SK-N-SH treated with all-trans-retinoic acid at 6 μM for 48 hours (cell line): ENCODE measurements around the gene NIP7.

ENCODE experiments used
- ATAC-seq: fragments of 200-7000 bp; cut with Tn5 transposase; 3 replicates; pipeline ENCODE4 v1.9.1; 2020; ENCODE audit warnings: mild to moderate bottlenecking, moderate library complexity
- ARNTL ChIP-seq: fragments of 450-650 bp; formaldehyde crosslinking; IDR thresholded peaks from 2 replicates; pipeline ENCODE4 v1.5.0; 2020; ENCODE audit warnings: low read depth, mild to moderate bottlenecking, moderate library complexity, borderline replicate concordance
- BACH2 ChIP-seq: fragments of 250-450 bp; sonication (Bioruptor Pico); IDR thresholded peaks from 2 replicates; pipeline ENCODE4 v1.9.0; 2021; ENCODE audit warnings: mild to moderate bottlenecking, borderline replicate concordance
- CREB5 ChIP-seq: fragments of 250-450 bp; sonication (Bioruptor Pico); IDR thresholded peaks from 2 replicates; pipeline ENCODE4 v1.5.1; 2020; ENCODE audit warnings: low read depth, mild to moderate bottlenecking, moderate library complexity
- CSDC2 ChIP-seq: fragments of 250-450 bp; sonication (Bioruptor Pico); IDR thresholded peaks from 2 replicates; pipeline ENCODE4 v1.5.0; 2020; ENCODE audit warnings: mild to moderate bottlenecking, moderate library complexity
- ESRRG ChIP-seq: fragments of 250-450 bp; sonication (Bioruptor Pico); IDR thresholded peaks from 2 replicates; pipeline ENCODE4 v1.6.1; 2021; ENCODE audit warnings: mild to moderate bottlenecking
- GLIS3 ChIP-seq: fragments of 250-450 bp; sonication (Bioruptor Pico); IDR thresholded peaks from 2 replicates; pipeline ENCODE4 v1.5.0; 2020; ENCODE audit warnings: mild to moderate bottlenecking, moderate library complexity
- ISL1 ChIP-seq: fragments of 250-450 bp; sonication (Bioruptor Pico); IDR thresholded peaks from 2 replicates; pipeline ENCODE4 v2.1.2; 2022; ENCODE audit warnings: mild to moderate bottlenecking, moderate library complexity
- OSR1 ChIP-seq: fragments of 250-450 bp; sonication (Bioruptor Pico); IDR thresholded peaks from 2 replicates; pipeline ENCODE4 v1.8.0; 2022; ENCODE audit warnings: moderate library complexity, mild to moderate bottlenecking, inconsistent platforms
- PPARA ChIP-seq: fragments of 250-450 bp; sonication (Bioruptor Pico); IDR thresholded peaks from 2 replicates; pipeline ENCODE4 v1.5.0; 2020; ENCODE audit warnings: mild to moderate bottlenecking, borderline replicate concordance
- RARB ChIP-seq: fragments of 250-450 bp; sonication (Bioruptor Pico); IDR thresholded peaks from 2 replicates; pipeline ENCODE4 v1.8.0; 2021; ENCODE audit warnings: mild to moderate bottlenecking, moderate library complexity
- SNAI2 ChIP-seq: fragments of 250-450 bp; sonication (Bioruptor Pico); IDR thresholded peaks from 2 replicates; pipeline ENCODE4 v1.5.0; 2020; ENCODE audit warnings: mild to moderate bottlenecking, moderate library complexity
- TCF4 ChIP-seq: fragments of 250-450 bp; sonication (Bioruptor Pico); IDR thresholded peaks from 2 replicates; pipeline ENCODE4 v1.8.0; 2021; ENCODE audit warnings: mild to moderate bottlenecking, moderate library complexity, borderline replicate concordance
- TOX ChIP-seq: fragments of 250-450 bp; sonication (Bioruptor Pico); IDR thresholded peaks from 2 replicates; pipeline ENCODE4 v1.8.0; 2021; ENCODE audit warnings: mild to moderate bottlenecking, moderate library complexity, borderline replicate concordance
- ZC3H10 ChIP-seq: fragments of 250-450 bp; sonication (Bioruptor Pico); IDR thresholded peaks from 2 replicates; pipeline ENCODE4 v1.5.1; 2021; ENCODE audit warnings: mild to moderate bottlenecking, moderate library complexity
- ZFP3 ChIP-seq: fragments of 250-450 bp; sonication (Bioruptor Pico); IDR thresholded peaks from 2 replicates; pipeline ENCODE4 v1.5.0; 2020; ENCODE audit warnings: mild to moderate bottlenecking, moderate library complexity
- ZFP30 ChIP-seq: fragments of 450-650 bp; formaldehyde crosslinking; IDR thresholded peaks from 2 replicates; pipeline ENCODE4 v1.5.0; 2022; ENCODE audit warnings: mild to moderate bottlenecking, moderate library complexity
- ZNF565 ChIP-seq: fragments of 450-650 bp; formaldehyde crosslinking; conservative IDR thresholded peaks from 2 replicates; pipeline ENCODE4 v1.5.0; 2020; ENCODE audit warnings: low read depth, mild to moderate bottlenecking, moderate library complexity
- ZNF70 ChIP-seq: fragments of 450-650 bp; formaldehyde crosslinking; IDR thresholded peaks from 2 replicates; pipeline ENCODE4 v1.5.0; 2020; ENCODE audit warnings: mild to moderate bottlenecking, moderate library complexity
- ZNF8 ChIP-seq: fragments of 450-650 bp; formaldehyde crosslinking; IDR thresholded peaks from 2 replicates; pipeline ENCODE4 v1.5.0; 2020; ENCODE audit warnings: mild to moderate bottlenecking, moderate library complexity
- TF ChIP-seq, protein P1 (sequence below): fragments of 250-450 bp; sonication (Bioruptor Pico); IDR thresholded peaks from 2 replicates; pipeline ENCODE4 v1.8.0; 2021; ENCODE audit warnings: low read depth, mild to moderate bottlenecking, moderate library complexity, borderline replicate concordance
- TF ChIP-seq, protein P2 (sequence below): fragments of 250-450 bp; sonication (Bioruptor Pico); IDR thresholded peaks from 2 replicates; pipeline ENCODE4 v1.5.1; 2021; ENCODE audit warnings: mild to moderate bottlenecking, moderate library complexity
- TF ChIP-seq, protein P3 (sequence below): fragments of 250-450 bp; sonication (Bioruptor Pico); IDR thresholded peaks from 2 replicates; pipeline ENCODE4 v1.5.0; 2020; ENCODE audit warnings: mild to moderate bottlenecking, moderate library complexity

Gene NIP7

GRCh38 chr16:69378760-69379159, 39.2 kb downstream of the NIP7 start:
- no peak for ATAC-seq
- TF ChIP-seq PPARA (CRISPR knock-in tag) (no peak), TOX (no peak), ESRRG (CRISPR knock-in tag) (no peak), ZFP30 (CRISPR knock-in tag) (no peak), ZC3H10 (CRISPR knock-in tag) (no peak), GLIS3 (no peak), ZNF70 (CRISPR knock-in tag) (no peak), ZNF565 (no peak), ARNTL (CRISPR knock-in tag) (no peak)

DNA sequence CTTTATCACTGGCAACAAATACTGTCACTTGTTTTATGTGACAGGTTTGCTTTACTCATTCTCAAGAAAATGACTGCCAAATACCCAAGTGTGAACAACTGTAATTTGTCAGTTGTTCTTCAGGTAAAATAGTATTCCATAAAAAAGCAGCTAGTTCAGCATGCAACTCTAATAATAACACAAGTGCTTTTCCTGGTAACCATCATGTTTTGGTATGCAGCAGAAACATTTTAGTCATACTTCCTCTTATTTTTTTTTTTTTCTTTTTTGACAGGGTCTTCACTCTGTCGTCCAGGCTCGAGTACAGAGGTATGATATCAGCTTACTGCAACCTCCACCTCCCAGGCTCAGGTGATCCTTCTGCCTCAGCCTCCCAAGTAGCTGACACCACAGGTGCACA, 41.7 kb downstream of the NIP7 start:
- no peak for TF ChIP-seq SNAI2
- no peak for TF ChIP-seq ZFP3
- TF ChIP-seq CSDC2 (CRISPR knock-in tag), result no peak
- ATAC-seq, result no peak

GRCh38 chr16:69382421-69382820, 42.8 kb downstream of the NIP7 start:
- ATAC-seq, result no peak
- TF ChIP-seq TCF4 (CRISPR knock-in tag), result no peak
- no peak for TF ChIP-seq PPARA (CRISPR knock-in tag)
- TF ChIP-seq, protein P1, sequence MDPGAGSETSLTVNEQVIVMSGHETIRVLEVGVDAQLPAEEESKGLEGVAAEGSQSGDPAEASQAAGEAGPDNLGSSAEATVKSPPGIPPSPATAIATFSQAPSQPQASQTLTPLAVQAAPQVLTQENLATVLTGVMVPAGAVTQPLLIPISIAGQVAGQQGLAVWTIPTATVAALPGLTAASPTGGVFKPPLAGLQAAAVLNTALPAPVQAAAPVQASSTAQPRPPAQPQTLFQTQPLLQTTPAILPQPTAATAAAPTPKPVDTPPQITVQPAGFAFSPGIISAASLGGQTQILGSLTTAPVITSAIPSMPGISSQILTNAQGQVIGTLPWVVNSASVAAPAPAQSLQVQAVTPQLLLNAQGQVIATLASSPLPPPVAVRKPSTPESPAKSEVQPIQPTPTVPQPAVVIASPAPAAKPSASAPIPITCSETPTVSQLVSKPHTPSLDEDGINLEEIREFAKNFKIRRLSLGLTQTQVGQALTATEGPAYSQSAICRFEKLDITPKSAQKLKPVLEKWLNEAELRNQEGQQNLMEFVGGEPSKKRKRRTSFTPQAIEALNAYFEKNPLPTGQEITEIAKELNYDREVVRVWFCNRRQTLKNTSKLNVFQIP (CRISPR knock-in tag), result no peak
- TF ChIP-seq ZNF8 (CRISPR knock-in tag), result no peak
- no peak for TF ChIP-seq CREB5 (CRISPR knock-in tag)
- TF ChIP-seq GLIS3, result no peak
- no peak for TF ChIP-seq ZFP3
- TF ChIP-seq OSR1 (CRISPR knock-in tag), result no peak
- no peak for TF ChIP-seq ZC3H10 (CRISPR knock-in tag)
- TF ChIP-seq, protein P2, sequence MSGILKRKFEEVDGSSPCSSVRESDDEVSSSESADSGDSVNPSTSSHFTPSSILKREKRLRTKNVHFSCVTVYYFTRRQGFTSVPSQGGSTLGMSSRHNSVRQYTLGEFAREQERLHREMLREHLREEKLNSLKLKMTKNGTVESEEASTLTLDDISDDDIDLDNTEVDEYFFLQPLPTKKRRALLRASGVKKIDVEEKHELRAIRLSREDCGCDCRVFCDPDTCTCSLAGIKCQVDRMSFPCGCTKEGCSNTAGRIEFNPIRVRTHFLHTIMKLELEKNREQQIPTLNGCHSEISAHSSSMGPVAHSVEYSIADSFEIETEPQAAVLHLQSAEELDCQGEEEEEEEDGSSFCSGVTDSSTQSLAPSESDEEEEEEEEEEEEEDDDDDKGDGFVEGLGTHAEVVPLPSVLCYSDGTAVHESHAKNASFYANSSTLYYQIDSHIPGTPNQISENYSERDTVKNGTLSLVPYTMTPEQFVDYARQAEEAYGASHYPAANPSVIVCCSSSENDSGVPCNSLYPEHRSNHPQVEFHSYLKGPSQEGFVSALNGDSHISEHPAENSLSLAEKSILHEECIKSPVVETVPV, result no peak
- no peak for TF ChIP-seq TOX
- TF ChIP-seq ISL1 (CRISPR knock-in tag), result no peak
- no peak for TF ChIP-seq CSDC2 (CRISPR knock-in tag)
- TF ChIP-seq SNAI2, result no peak
- TF ChIP-seq ZNF70 (CRISPR knock-in tag), result no peak
- TF ChIP-seq, all 23 proteins: peak for 0

- TF ChIP-seq, protein P3, sequence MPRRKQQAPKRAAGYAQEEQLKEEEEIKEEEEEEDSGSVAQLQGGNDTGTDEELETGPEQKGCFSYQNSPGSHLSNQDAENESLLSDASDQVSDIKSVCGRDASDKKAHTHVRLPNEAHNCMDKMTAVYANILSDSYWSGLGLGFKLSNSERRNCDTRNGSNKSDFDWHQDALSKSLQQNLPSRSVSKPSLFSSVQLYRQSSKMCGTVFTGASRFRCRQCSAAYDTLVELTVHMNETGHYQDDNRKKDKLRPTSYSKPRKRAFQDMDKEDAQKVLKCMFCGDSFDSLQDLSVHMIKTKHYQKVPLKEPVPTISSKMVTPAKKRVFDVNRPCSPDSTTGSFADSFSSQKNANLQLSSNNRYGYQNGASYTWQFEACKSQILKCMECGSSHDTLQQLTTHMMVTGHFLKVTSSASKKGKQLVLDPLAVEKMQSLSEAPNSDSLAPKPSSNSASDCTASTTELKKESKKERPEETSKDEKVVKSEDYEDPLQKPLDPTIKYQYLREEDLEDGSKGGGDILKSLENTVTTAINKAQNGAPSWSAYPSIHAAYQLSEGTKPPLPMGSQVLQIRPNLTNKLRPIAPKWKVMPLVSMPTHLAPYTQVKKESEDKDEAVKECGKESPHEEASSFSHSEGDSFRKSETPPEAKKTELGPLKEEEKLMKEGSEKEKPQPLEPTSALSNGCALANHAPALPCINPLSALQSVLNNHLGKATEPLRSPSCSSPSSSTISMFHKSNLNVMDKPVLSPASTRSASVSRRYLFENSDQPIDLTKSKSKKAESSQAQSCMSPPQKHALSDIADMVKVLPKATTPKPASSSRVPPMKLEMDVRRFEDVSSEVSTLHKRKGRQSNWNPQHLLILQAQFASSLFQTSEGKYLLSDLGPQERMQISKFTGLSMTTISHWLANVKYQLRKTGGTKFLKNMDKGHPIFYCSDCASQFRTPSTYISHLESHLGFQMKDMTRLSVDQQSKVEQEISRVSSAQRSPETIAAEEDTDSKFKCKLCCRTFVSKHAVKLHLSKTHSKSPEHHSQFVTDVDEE (CRISPR knock-in tag), result no peak
- TF ChIP-seq, protein P2, result no peak
- no peak for TF ChIP-seq ZNF565
- TF ChIP-seq TCF4 (CRISPR knock-in tag), result no peak
- TF ChIP-seq, protein P1 (CRISPR knock-in tag), result no peak
- TF ChIP-seq TOX, result no peak
- TF ChIP-seq BACH2, result no peak
- TF ChIP-seq RARB, result no peak
- no peak for TF ChIP-seq PPARA (CRISPR knock-in tag)
- no peak for TF ChIP-seq ZFP3
- no peak for ATAC-seq
Observed at GRCh38 chr16:69384974-69385373, 45.4 kb downstream of the NIP7 start.
